ENCODE results near the gene USH2A.

DNA sequence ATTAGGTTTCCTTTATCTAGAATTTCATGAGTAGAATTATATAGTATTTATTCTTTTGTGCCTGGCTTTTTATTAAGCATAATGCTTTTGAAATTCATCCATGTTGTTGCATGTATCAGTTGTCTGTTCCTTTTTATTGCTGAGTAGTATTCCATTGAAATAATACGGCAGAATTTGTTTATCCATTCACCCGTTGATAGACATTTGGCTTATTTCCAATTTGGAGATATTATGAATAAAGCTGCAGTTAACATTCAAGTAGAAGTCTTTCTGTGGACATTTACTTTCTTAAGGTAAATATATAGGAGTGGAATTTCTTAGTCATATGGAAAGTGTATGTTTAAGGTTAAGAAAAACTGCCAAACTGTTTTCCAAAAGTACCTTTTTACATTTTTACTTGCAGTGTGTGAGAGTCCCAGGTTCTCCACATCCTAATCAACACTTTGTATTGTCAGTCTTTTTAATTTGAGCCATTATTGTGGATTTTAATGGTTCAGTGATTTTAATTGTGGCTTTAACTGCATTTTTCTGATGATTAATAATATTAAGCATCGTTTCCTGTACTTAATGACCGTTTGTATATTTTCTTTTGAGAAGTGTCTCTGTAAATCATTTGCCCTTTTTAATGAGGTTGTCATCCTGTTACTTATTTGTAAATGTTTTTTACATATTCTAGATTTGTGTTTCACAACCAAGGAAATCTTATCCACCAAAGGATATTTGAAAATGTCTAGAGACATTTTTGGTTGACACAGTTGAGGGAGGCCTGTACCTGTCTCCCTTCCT is 833.4 kb downstream of the USH2A start:
- TF ChIP-seq, protein P1, sequence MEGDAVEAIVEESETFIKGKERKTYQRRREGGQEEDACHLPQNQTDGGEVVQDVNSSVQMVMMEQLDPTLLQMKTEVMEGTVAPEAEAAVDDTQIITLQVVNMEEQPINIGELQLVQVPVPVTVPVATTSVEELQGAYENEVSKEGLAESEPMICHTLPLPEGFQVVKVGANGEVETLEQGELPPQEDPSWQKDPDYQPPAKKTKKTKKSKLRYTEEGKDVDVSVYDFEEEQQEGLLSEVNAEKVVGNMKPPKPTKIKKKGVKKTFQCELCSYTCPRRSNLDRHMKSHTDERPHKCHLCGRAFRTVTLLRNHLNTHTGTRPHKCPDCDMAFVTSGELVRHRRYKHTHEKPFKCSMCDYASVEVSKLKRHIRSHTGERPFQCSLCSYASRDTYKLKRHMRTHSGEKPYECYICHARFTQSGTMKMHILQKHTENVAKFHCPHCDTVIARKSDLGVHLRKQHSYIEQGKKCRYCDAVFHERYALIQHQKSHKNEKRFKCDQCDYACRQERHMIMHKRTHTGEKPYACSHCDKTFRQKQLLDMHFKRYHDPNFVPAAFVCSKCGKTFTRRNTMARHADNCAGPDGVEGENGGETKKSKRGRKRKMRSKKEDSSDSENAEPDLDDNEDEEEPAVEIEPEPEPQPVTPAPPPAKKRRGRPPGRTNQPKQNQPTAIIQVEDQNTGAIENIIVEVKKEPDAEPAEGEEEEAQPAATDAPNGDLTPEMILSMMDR (IDR thresholded peaks at IDR 0.05) = no peak
- no peak for TF ChIP-seq POLR2A (IDR thresholded peaks at IDR 0.05)
